Stimulated activated CD4-positive, alpha-beta T cell treated with anti-CD3 and anti-CD28 coated beads, Interleukin-15, amount 100 ng/mL, for 48 hours (primary cell): ENCODE results near the gene OPN1LW.
"Not testable (repeated sequence)": the region's sequence is repeated elsewhere in the genome, so short reads cannot be mapped to it uniquely, and the experiment has no call there.

ENCODE experiments used
- DNase-seq, 2 donors: peaks; one replicate each; pipeline ENCODE4 v3.0.0-alpha.2; 2020; ENCODE audit warnings: low read depth in 2 of 2

The OPN1LW gene

DNA sequence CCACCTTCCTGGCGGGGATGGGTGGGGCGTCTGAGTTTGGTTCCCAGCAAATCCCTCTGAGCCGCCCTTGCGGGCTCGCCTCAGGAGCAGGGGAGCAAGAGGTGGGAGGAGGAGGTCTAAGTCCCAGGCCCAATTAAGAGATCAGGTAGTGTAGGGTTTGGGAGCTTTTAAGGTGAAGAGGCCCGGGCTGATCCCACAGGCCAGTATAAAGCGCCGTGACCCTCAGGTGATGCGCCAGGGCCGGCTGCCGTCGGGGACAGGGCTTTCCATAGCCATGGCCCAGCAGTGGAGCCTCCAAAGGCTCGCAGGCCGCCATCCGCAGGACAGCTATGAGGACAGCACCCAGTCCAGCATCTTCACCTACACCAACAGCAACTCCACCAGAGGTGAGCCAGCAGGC is at the start of gene OPN1LW:
TSS of gene OPN1LW (plus strand) at position 234 of the 400 bp plus-strand sequence. CDS start at position 275, 41 bp downstream.
- DNase-seq = not testable (repeated sequence)

DNA sequence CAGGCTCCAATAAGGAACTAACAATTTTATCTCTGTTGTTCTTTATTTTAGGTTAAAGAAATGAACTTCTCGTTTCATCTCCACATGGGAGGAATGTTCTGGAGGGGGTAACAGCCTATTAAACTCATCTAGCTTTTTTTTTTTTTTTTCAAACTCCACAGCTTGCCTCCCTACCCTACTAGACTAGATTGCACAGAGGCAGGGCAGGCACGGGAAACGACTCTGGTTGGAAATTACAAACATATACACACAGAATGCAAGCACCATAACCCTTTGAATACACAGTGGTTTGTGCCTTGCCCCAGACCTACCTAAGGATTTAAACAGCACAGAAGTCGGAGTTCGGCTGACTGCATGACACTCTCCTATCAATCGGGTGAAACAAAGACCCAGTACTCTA is 49.2 kb upstream of the OPN1LW start:
- no peak for DNase-seq

DNA sequence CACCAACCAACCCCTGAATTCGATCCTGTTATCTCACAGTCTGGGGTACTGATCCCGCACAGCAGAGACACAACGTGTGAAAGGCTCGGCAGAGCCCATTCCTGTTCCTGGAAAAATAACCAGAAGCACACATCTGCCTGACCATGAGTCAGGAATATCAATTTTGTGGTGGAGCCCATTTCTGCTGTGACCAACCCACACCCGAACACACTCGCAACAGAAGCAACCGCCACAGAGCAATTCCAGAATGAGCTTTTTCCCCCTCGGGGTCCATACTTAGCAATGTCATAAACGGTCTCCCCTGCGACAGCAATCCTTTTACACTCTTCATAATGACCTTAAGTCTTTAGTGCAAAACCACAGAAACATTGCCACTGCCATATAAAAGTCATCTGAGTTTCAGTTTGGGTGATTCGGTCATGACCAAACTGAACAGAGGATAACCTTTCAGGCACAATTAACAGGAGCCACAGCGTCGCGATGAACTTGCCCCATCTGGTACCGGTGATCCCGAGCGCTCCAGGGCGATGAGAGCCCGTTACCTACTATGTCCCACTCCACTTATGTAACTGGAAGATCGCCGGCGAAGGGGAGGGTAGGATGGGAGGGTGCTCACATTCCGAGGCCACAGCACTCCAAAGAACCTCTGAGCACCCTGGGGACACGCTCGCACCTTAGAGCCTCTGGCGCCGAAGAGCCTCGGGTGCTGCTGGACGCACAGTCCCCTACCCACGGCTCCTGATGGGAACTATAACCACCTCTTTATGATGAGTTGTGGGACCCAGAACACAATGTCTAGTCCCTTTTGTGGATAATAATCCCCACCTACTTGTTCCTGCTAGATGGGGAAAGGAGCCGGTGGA is 47.7 kb upstream of the OPN1LW start:
- no peak for DNase-seq

DNA sequence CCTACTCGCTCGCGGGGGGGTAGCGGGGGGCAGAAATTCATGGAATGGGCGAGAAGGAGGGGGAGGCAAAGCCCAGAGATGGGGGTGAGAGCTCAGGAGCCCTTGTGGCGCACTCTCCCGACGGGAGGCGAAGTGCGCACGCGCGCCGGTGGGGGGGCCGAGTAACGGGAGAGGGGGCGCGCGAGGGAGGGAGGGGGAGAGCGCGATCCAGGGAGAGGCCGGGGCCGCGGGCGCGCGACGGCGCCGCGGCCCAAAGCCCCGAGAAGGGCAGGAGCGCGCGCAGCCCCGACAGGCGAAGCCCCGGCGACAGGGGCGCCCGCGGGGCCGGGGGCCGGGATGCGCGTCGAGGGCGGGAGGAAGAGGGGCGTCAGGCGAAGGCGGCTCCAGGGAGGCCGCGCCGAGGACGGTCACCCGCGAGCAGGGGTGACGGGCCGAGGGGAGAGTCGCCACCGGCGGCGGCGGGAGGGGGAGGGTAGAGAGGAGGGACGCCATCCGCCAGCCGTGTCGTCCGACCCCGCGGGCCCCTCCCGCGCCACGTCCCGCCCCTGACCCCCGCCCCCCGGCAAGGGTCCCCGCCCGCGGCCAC is 46.9 kb upstream of the OPN1LW start:
- DNase-seq = peak; percentile 33 to 46

DNA sequence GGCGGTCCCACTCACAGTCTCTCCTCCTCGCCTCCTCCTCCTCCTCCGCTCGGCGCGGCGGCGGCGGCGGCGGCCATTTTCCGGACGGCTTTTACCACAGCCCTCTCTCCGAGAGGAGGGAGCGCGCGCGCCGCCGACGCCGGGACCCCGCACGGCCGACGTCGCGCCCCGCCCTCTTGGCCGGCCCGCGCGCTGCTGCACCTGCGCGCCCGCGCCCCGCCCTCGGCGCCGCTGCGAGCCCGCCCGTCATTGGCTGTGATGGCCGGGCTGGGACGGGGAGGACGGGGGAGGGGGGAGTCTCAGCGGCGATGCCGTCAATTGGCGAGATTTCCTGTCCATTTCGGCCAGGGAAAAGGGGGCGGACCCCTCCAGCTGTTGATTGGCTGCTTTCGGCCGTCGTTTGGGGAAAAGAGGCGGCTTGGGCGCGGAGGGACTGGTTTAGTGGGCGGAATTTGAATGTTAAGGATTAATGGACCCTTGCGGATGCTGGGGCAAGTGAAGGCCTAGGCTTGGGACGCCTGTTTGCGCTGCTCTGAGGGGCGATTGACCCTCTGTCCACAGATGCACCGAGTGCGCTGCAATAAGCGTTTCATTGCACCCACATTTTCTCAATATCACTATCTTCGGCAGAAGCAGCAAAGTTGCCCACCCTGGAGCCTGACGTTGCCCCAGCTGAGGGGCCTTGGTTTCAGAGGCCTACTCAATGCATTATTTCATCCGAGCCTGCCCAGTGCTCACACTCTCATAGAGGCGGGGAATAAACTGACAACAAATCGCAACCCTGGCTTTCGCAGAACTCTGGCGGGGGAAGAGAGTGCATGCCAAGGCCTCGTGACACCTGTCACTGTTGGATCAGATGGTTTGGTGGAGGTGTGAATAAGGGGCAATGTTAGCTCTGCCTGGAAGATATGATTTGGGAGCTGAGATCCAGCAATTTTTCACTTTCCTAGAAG is 46.2 kb upstream of the OPN1LW start, which contains the start of gene MECP2:
TSS of gene MECP2 (minus strand) at position 129 of the 953 bp plus-strand sequence.
- peak; percentile 75 to 86 for DNase-seq

DNA sequence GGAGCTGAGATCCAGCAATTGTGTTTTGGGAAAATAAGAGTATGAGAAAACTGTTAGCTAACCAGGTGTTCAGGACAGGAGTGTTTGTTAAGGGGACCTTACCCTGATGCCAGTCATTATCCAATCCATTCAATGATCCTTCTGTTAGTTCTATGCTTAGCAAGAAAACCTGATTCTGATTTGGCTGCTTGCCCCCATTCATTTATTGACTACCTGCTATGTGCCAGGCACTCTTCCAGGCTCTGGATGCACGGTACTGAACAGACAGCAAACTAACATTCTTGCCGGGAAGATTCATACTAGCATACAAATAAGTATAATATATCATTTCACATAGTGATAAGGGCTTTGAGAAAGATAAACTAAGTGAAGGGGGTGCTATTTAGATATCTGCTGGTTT is 45.5 kb upstream of the OPN1LW start:
- no peak for DNase-seq

DNA sequence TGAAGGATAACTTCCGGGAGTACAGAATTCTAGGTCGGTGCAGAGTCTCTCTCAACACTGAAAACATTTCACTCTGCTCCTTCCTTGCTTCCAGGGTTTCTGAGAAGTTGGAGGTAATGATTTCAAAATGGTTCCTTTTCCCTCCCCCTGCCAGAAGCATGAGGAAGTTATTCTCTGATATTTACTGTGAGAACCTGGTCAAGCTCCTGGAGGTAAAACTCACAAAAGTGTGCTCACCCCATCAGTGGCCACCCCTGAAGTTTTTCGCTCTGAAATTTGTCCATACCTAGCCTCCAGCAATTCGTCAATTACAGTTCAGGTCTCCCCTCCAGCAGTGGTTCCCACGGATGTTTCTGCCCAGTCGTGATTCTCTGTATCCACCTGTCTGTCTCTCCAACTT is 30.3 kb upstream of the OPN1LW start:
- no peak for DNase-seq

DNA sequence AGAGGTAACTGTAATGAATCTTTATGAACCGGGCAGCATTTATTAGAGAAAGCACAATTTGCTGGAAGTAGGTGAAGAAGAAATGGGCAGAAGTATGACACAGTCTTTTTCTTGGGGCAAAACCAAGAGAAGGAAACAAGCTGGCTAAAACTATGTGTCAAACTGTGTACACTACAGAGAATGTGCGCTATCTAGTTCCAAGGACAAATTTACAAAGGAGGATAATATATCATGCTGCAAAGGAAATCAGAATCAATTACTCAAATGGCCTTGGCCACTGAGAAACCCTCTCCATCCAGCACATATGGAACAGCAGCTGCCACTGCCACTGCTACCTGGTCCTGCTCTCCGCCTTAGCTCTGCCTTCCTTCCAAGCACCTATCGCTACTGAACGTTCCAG is 29.4 kb upstream of the OPN1LW start:
- DNase-seq = no peak

DNA sequence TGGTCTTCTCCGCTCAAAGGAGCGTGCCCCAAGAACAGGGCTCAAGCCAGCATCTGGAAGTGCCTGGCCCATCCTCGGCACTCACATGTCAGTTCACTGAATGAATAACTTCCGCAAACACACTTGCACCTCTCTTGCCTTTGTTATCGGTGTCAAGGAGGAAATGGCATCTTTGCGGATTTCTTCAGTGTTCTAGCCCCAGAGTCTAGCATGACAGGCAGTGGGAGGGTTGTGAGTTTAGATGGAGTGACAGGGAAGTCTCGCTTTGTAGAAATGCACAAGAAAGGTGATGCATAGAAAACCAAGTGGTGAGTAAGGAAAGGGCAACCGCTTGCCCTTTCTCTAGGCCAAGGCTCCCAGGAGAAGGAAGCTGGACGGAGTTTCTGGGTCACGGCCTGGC is 29.0 kb upstream of the OPN1LW start:
- DNase-seq = no peak

DNA sequence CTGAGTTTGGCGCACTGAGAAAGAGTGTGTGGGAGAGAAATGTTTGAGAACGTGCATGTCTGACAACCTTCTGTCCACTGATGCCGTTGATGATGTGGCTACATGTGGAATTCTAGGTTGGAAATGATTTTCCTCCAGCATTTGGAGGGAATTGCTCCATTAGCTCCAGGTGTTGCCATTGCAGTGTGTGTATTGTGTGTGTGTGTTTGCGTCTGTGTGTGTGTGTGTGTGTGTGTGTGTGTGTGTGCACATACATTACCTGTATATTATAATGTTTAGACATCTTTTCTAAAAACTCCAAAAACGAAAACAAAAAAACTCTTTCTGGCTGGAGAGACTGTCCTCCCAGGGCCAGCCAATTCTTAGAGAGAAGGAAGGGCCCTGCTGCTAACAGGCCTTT is 28.3 kb upstream of the OPN1LW start:
- no peak for DNase-seq

DNA sequence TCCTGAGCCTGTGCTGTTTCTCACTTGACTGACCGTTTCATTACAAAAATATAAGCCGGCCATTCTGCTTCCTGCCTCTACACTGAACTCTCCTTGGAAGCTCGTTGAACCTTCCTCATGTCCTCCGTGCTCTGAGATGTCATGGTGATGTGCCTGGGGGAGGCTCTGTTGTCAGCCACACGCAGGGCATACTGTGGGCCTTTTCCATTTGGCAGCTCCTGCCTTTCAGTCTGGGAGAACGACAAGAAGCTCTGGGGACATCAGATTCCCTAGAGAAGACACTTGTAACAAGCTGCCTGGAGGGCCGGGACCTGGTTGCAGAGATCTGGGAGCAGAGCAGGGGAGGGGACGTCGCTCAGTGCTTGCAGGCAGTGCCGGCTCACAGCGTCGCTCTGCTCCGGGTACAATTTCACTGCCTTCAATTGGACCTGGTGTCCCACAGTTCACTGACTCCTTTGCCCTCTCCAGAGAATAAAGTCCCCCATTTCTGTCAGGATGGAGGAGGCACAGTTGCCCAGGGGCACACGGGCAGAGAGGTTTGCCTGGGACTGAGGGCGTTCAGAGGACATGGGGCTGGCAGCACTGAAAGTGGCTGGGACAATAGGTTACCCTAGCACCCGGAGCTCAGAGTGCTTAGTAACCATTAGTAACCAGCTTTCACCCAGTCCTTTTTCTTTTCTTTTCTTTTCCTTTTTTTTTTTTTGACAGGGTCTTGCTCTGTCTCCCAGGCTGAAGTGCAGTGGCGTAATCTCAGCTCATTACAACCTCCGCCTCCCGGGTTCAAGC is 27.4 kb upstream of the OPN1LW start:
- no peak for DNase-seq

DNA sequence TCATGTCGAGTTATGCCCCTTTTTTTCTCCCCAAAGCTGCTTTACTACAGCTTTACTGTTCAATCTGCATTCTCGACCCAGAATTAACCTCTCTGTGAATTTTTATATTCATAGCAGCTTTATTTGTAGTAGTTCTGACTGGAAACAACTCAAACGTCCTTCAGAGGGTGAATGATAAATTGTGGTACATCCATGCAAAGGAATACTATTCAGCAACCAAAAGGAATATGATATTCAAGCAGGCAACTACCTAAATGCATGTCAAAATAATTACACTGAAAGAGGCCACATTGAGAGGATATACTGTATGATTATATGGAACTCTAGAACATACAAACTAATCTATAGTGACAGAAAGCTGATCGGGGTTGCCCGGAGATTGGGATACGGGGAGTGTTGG is 26.5 kb upstream of the OPN1LW start:
- DNase-seq = no peak

DNA sequence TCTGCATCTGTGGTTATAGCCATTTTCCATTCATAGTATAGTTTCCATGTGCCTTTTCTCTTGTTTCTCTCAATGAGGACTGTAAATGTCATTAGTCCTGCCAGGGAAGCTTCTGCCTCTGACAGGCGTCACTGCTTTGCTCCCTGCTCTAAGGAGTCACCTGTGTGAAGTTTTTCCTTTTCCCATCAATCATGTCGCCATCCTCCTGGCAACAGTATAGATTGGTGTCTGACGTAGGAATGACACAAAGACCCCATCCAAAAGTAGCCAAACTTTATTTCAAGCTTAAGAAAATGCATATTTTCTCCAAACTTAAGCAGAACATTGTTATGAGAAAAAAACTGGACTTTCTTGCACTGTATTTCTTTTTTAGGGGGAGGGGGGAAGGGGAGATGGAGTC is 23.5 kb upstream of the OPN1LW start:
- DNase-seq = no peak

DNA sequence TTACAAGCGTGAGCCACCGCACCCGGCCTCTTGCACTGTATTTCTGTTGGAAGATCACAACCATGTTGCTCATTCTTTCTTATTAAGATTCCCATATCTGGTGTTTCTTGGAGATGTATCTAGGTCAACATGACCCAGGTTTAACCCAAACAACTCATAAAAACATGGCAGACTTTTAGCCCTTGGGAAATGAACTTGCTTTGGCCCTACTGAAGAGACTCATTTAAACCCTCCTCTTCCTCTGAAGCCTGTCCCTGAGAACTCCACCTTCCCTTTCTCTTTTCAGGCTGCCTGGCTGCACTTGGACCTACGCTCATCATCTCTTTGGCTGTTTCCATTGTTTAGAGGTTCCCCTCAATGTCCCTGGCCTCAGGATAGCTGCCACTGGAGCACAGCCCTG is 22.8 kb upstream of the OPN1LW start:
- DNase-seq = no peak

DNA sequence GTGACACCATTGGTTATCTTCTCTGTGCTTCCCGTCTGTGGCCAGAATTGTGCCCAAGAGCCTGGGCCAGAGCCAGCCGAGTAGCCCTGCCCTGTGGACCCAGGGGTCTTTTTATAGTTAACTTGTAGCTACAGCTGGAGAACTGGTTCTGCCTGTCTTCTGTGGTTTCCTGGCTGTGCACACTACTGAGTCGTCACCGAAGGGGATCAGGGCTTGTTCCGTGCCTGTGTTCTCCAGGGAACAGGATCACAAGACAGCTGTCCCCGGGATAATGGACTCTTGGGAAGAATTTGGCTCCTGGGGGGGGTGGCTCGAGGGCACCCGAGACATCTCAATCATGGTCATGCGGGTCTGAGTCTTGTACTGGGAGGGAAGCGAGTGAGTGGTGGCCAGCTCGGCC is 22.1 kb upstream of the OPN1LW start:
- no peak for DNase-seq

DNA sequence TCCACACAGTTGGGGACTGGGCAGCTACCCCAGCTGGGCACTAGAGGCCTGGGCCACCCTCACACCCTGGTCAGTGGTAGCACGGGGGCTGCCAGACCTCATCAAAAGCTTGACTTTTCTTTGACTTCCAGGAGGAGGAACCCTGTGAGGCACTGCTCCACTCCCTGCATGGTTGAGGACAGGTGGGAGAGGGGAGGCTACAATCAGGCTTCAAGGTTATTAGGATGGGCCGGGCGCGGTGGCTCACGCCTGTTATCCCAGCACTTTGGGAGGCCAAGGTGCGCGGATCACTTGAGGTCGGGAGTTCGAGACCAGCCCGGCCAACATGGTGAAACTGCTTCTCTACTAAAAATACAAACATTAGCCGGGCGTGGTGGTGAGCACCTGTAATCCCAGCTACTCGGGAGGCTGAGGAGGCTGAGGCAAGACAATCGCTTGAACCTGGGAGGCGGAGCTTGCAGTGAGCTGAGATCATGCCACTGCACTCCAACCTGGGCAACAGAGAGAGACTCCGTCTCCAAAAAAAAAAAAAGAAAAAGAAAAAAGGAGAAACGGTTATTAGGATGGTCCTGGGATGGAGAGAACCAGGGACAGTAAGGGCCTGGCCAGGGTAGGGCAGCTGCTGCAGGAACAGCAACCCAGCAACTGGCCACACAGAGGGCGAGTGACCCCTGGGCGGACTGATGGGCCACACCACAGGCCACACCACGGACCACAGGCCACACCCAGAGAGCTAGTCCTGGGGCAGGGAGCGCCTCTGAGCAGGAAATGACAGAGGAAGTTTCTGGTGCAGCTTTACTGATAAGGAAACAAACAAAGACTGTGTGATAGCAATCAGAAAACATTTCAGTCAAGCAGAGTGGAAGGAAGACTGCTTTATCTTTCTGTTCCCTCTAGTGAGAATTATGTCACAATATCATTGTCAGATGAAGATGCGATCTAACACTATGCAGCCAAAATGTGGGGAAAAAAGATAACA is 20.5 kb upstream of the OPN1LW start:
- no peak for DNase-seq

DNA sequence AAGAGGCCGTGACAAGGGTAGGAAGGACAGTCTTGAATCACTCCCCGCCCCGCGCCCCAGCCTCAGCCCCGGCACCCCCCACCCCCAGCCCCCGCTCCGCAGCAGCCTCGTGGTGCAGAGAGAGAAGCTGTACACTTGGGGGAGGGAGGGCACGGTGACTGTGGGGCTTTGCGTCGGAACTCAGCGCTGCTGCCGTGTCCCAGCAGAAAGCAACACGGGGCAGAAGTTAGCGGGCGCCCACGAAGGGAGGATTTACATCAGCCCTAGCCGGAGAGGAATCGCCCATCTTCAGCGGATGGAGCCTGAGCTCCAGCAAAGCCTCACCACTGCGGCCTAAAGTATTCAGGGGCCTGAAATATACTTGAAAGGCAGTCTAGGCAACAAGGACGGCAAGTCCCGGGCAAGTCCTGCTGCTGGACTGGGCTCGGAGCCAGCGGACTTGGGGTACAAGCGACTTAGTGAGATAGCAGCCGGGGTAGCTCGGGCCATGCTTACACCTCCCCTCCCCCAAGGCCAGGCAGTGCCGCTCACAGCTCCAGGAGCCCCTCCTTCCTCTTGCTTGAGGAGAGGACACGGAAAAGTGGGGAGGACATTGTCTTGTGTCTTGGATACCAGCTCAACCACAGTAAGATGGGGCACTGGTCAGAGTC is 18.5 kb upstream of the OPN1LW start:
- no peak for DNase-seq

DNA sequence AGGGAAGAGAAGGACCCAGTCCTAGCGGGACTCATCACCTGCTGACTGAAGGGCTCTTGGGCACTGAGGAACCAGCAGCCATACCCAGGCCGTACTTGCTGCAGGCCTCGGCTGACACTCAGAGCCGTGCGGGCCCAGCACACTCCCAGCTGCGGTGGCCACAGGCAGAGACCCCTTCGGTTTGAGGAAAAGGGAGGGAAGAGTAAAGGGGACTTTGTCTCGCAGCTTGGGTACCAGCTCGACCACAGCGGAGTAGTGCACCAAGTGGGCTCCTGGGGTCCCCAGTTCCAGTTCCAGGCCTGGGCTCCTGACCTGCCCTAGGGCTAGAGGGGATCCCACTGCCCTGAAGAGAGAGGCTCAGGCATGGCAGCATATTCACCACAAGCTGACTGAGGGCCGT is 17.9 kb upstream of the OPN1LW start:
- no peak for DNase-seq

DNA sequence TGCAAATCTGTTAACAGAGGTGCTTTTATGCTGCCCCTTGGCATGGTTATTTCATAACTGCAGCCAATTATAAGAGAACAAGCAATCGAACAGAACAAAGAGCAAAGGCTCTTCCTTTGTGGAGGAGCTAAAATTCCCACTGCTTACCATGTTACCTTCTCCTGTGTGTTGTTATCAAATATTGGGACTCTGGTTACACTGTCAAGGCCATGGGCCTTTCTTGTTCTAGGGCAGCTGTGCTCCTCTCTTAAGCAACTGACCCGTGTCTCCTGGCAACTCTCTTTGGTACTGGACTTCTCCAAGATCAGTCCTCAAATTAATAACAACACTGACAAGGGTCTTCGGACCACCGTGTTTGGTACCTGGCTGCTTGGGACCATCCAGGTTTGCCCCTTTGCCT is 12.1 kb upstream of the OPN1LW start:
- no peak for DNase-seq

DNA sequence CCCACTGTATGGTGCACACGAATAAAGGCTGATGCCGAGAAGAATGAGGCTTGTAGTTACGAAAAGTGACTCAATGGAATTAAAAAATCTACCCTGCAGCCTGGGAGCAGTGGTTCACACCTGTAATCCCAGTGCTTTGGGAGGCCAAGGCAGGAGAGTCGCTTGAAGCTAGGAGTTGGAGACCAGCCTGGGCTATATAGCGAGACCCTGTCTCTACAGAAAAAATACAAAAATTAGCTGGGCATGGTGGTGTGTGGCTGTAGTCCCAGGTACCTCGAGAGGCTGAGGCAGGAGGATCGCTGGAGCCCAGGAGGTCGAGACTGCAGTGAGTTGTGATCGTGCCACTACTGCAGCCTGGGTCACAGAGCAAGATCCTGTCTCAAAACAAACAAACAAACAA is 11.7 kb upstream of the OPN1LW start:
- no peak for DNase-seq
